GM10248 (cell line): ENCODE results near the gene EVL.

Experiments used
- CTCF ChIA-PET: fragments of 300-600 bp; sonication (Branson Sonifier 250); formaldehyde crosslinking; extraction: SDS; loops from one replicate; lab custom pipeline; 2021; ENCODE audit warnings: antibody characterized with exemption; lab: Yijun Ruan, JAX
- POLR2A ChIA-PET: fragments of 350-650 bp; sonication (Branson Sonifier 250); formaldehyde crosslinking; extraction: SDS; loops from one replicate; lab custom pipeline; 2020; ENCODE audit warnings: antibody characterized with exemption; lab: Yijun Ruan, JAX
- DNase-seq: peaks from one replicate; pipeline ENCODE4 v3.0.0; 2012; ENCODE audit errors: extremely low spot score
- CTCF ChIP-seq: IDR thresholded peaks from 2 replicates; pipeline ENCODE4 v1.5.1; 2012; ENCODE audit warnings: mild to moderate bottlenecking, low read depth; ENCODE audit errors: extremely low read depth, missing control alignments, control extremely low read depth

EVL gene

GRCh38 chr14:100114109-100114765, 49.0 kb downstream of the EVL start:
- ChIA-PET POLR2A (no interaction called here), CTCF (interaction anchor here (1.4 to 21.1 kb wide), 2 partner anchors 38 to 79 kb away, joined by 3 to 336 read pairs; partner anchors contain the start of gene EVL)
- DNase-seq = no peak
- no peak for TF ChIP-seq CTCF

DNA sequence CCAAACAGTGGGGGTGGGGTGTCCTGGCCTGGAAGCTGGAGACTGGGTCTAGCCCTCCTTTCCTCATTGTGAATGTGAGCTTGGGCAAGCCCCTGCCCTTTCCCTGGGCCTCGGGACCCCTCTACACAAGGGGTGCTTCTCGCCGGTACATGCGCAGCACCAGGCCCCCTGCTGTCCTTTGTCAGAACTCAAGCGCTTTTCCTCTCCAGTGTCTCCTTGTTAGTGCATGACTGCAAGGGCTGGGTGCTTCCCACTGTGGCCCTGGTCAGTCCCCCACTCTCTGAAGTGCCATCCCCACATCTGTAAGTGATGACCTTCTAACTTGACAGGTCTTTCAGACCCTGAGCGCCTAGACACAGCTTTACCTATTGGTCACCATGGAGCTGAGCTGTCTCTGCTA, 50.0 kb downstream of the EVL start:
- POLR2A ChIA-PET = no interaction called here
- TF ChIP-seq CTCF = no peak
- CTCF ChIA-PET = interaction anchor here (0.7 to 21.1 kb wide), 6 partner anchors 11 to 147 kb away, joined by 3 to 336 read pairs (median 3); partner anchors contain the start of gene EVL
- no peak for DNase-seq

GRCh38 chr14:100115726-100116125, 50.5 kb downstream of the EVL start:
- TF ChIP-seq CTCF = no peak
- ChIA-PET CTCF (interaction anchor here (0.7 to 21.1 kb wide), 6 partner anchors 11 to 146 kb away, joined by 3 to 336 read pairs (median 4); partner anchors contain the start of gene EVL), POLR2A (no interaction called here)
- no peak for DNase-seq

GRCh38 chr14:100116134-100116533, 50.9 kb downstream of the EVL start:
- no peak for DNase-seq
- TF ChIP-seq CTCF = no peak
- CTCF ChIA-PET = interaction anchor here (0.9 to 21.1 kb wide), 7 partner anchors 8 to 146 kb away, joined by 3 to 336 read pairs (median 4); partner anchors contain the start of gene EVL
- POLR2A ChIA-PET = no interaction called here

DNA sequence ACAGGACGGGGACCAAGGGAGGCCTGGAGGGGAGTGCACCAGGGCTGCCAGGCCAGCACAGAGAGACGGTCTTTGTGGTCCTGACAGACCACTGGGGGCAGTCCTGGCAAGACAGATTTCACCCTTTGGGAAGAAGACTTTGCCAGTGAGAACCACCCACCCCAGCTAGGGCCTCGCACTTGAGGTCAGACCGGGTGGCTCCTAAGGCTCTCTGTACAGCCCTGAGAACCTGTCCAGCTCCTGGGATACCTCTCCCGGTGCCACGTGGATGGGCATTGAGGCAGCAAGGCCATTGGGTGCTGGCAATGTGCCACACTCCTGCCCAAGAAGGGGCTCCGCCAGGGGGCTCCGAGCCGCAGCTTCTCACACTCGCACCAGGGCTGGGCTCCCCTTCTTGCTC, 51.8 kb downstream of the EVL start:
- no peak for TF ChIP-seq CTCF
- POLR2A ChIA-PET = no interaction called here
- CTCF ChIA-PET = interaction anchor here (1.0 to 21.1 kb wide), 5 partner anchors 9 to 134 kb away, joined by 3 to 336 read pairs (median 10); partner anchors contain the start of gene EVL

DNA sequence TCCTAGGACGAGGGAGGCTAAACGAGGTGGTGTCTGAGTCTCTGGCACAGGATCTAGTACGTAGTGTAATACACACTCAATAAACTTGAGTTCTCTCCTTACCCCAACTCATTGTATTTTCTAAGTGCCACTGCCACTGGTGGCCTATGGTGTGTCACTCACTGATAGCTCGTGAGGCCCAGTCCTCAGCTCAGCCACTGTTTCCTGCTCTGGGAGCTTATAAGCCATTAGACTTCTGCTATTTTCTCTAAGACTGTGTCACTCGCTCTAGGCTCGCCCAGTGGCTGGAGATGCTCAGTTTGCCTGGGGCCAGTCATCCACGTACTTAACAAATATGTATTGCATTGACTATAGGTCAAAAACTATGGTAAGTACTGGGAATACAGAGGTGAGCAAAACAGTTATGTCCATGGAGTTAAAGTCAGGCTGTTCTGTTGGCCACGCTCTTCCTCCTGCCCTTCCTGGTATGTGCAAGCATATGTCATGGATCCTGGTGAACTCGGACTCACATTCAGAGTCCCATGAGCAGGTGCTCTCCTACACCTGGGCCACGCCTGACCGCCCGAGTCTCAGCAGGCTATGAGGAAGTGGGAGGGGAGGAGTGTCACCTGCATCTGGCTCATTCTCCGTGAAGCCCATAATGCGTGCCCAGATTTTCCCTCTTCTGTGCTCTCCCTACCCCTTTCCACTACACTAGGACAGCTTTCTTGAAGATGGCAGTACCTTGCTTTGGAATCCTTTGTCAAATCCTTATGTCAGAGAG, 52.6 kb downstream of the EVL start:
- TF ChIP-seq CTCF = no peak
- no peak for DNase-seq
- ChIA-PET POLR2A (no interaction called here), CTCF (interaction anchor here (1.7 to 21.1 kb wide), 4 partner anchors 10 to 75 kb away, joined by 4 to 336 read pairs (median 22); partner anchors contain the start of gene EVL)

More for the DNA sequence above, 51.8 kb downstream of the EVL start:
- no peak for DNase-seq
